ENCODE measurements around the gene HTRA2. TPM values are rescaled to one million over a fixed set of nuclear protein-coding genes. Genes with fewer than 3 reads are reported as not detected.

HTRA2 gene
- polyA plus RNA-seq, 1 donor from 2014 or later, result 34.4 TPM

GRCh38 chr2:74524005-74524404, 5.7 kb upstream of the HTRA2 start:
- peaks cover 9% of the 10 kb centered on the region for H3K36me3 Mint-ChIP-seq
- peaks cover 5% of the 10 kb centered on the region for H3K27me3 Mint-ChIP-seq
- H3K4me1 Mint-ChIP-seq, result peaks cover 11 to 18% (median 15%) of the 10 kb centered on the region in 3 donors
- no peak overlapping the region for H3K27ac Mint-ChIP-seq
- no peaks in the 10 kb centered on the region for H3K9me3 Mint-ChIP-seq
- H3K4me3 Mint-ChIP-seq, result no peak overlapping the region

GRCh38 chr2:74524955-74525716, 4.6 kb upstream of the HTRA2 start:
- Mint-ChIP-seq H3K4me3 (peak overlapping the region in 1 of 4 donors; percentile 63), H3K9me3 (no peaks in the 10 kb centered on the region), H3K27ac (no peak overlapping the region), H3K36me3 (peaks cover 7% of the 10 kb centered on the region), H3K27me3 (no peaks in the 10 kb centered on the region), H3K4me1 (peaks cover 11 to 19% (median 18%) of the 10 kb centered on the region in 3 donors)

- Mint-ChIP-seq H3K36me3 (peaks cover 7% of the 10 kb centered on the region), H3K9me3 (no peaks in the 10 kb centered on the region), H3K4me3 (peak within 1 kb of the TSS; percentile 19 to 87 (median 76)), H3K4me1 (peaks cover 15 to 24% (median 22%) of the 10 kb centered on the region in 3 donors), H3K27me3 (no peaks in the 10 kb centered on the region), H3K27ac (peak within 1 kb of the TSS; percentile 79 to 93 (median 92))
Measured at GRCh38 chr2:74525717-74526648, 3.8 kb upstream of the HTRA2 start, which contains the start of gene DQX1. DQX1 (minus strand) TSS chr2:74526231; CDS start chr2:74525729, 502 bp downstream.

- Mint-ChIP-seq H3K9me3 (no peaks in the 10 kb centered on the region), H3K27ac (peak overlapping the region; percentile 79 to 93 (median 92)), H3K4me1 (peaks cover 20 to 30% (median 29%) of the 10 kb centered on the region in 3 donors), H3K27me3 (no peaks in the 10 kb centered on the region), H3K36me3 (peaks cover 7% of the 10 kb centered on the region), H3K4me3 (peak overlapping the region in 3 of 4 donors; percentile 73 to 87 (median 80))
Measured at GRCh38 chr2:74526649-74527230, 3.0 kb upstream of the HTRA2 start.

- H3K36me3 Mint-ChIP-seq, result peaks cover 7% of the 10 kb centered on the region
- peak overlapping the region in 2 of 3 donors; percentile 47 to 81 for H3K27ac Mint-ChIP-seq
- peaks cover 28 to 37% (median 37%) of the 10 kb centered on the region in 3 donors for H3K4me1 Mint-ChIP-seq
- H3K27me3 Mint-ChIP-seq, result no peaks in the 10 kb centered on the region
- no peaks in the 10 kb centered on the region for H3K9me3 Mint-ChIP-seq
- peak overlapping the region; percentile 87 to 97 (median 96) for H3K4me3 Mint-ChIP-seq
Measured at GRCh38 chr2:74527741-74528140, 2.0 kb upstream of the HTRA2 start.

GRCh38 chr2:74528600-74529356, 955 bp upstream of the HTRA2 start:
- peaks cover 28 to 37% (median 37%) of the 10 kb centered on the region in 3 donors for H3K4me1 Mint-ChIP-seq

GRCh38 chr2:74530239-74531187, 780 bp downstream of the HTRA2 start:
- Mint-ChIP-seq H3K27me3 (no peaks in the 10 kb centered on the region), H3K4me3 (peak overlapping the region; percentile 87 to 97 (median 96)), H3K9me3 (no peaks in the 10 kb centered on the region), H3K4me1 (peaks cover 28 to 37% (median 37%) of the 10 kb centered on the region in 3 donors), H3K27ac (peak overlapping the region; percentile 81 to 99 (median 94)), H3K36me3 (peaks cover 7% of the 10 kb centered on the region)

More at GRCh38 chr2:74528600-74529356, 955 bp upstream of the HTRA2 start:
- peak overlapping the region; percentile 81 to 99 (median 94) for H3K27ac Mint-ChIP-seq
- peaks cover 7% of the 10 kb centered on the region for H3K36me3 Mint-ChIP-seq
- no peaks in the 10 kb centered on the region for H3K9me3 Mint-ChIP-seq
- H3K27me3 Mint-ChIP-seq, result no peaks in the 10 kb centered on the region
- H3K4me3 Mint-ChIP-seq, result peak overlapping the region; percentile 87 to 97 (median 96)

- peak overlapping the region; percentile 0 to 91 (median 81) for H3K27ac Mint-ChIP-seq
- H3K4me1 Mint-ChIP-seq, result peaks cover 22 to 32% (median 31%) of the 10 kb centered on the region in 3 donors
- no peaks in the 10 kb centered on the region for H3K27me3 Mint-ChIP-seq
- H3K9me3 Mint-ChIP-seq, result no peaks in the 10 kb centered on the region
- H3K36me3 Mint-ChIP-seq, result peaks cover 2% of the 10 kb centered on the region
- peak overlapping the region in 3 of 4 donors; percentile 72 to 87 (median 73) for H3K4me3 Mint-ChIP-seq
Measured at GRCh38 chr2:74531666-74532065, 1.9 kb downstream of the HTRA2 start.

- H3K4me1 Mint-ChIP-seq, result peaks cover 21 to 31% (median 30%) of the 10 kb centered on the region in 3 donors
- H3K27me3 Mint-ChIP-seq, result no peaks in the 10 kb centered on the region
- peak overlapping the region; percentile 72 to 87 (median 76) for H3K4me3 Mint-ChIP-seq
- no peaks in the 10 kb centered on the region for H3K9me3 Mint-ChIP-seq
- H3K36me3 Mint-ChIP-seq, result no peaks in the 10 kb centered on the region
- H3K27ac Mint-ChIP-seq, result peak overlapping the region; percentile 0 to 91 (median 81)
Measured at GRCh38 chr2:74532222-74532621, 2.5 kb downstream of the HTRA2 start.

GRCh38 chr2:74533464-74533863, 3.7 kb downstream of the HTRA2 start:
- peak overlapping the region in 1 of 4 donors; percentile 36 for H3K4me3 Mint-ChIP-seq
- no peaks in the 10 kb centered on the region for H3K27me3 Mint-ChIP-seq
- H3K9me3 Mint-ChIP-seq, result peaks cover 0 to 2% (median 0%) of the 10 kb centered on the region in 3 donors
- H3K4me1 Mint-ChIP-seq, result peaks cover 29 to 35% (median 32%) of the 10 kb centered on the region in 3 donors
- peak overlapping the region in 1 of 3 donors; percentile 51 for H3K27ac Mint-ChIP-seq
- H3K36me3 Mint-ChIP-seq, result peaks cover 2% of the 10 kb centered on the region

- no peak overlapping the region for H3K4me3 Mint-ChIP-seq
- H3K4me1 Mint-ChIP-seq, result peaks cover 35 to 38% (median 37%) of the 10 kb centered on the region in 3 donors
- peaks cover 0 to 2% (median 0%) of the 10 kb centered on the region in 3 donors for H3K9me3 Mint-ChIP-seq
- H3K27ac Mint-ChIP-seq, result no peak overlapping the region
- peaks cover 6% of the 10 kb centered on the region for H3K36me3 Mint-ChIP-seq
- H3K27me3 Mint-ChIP-seq, result no peaks in the 10 kb centered on the region
Measured at GRCh38 chr2:74534411-74534810, 4.7 kb downstream of the HTRA2 start.

- Mint-ChIP-seq H3K4me3 (no peak overlapping the region), H3K36me3 (peaks cover 6% of the 10 kb centered on the region), H3K27ac (no peak overlapping the region), H3K27me3 (no peaks in the 10 kb centered on the region), H3K4me1 (peaks cover 34 to 41% (median 40%) of the 10 kb centered on the region in 3 donors), H3K9me3 (peaks cover 0 to 2% (median 0%) of the 10 kb centered on the region in 3 donors)
Measured at GRCh38 chr2:74535440-74535965, 5.8 kb downstream of the HTRA2 start.
